CD4-positive, alpha-beta T cell treated with Interleukin-4 for 1 hour (primary cell): ENCODE results near the gene TMEM254.
A peak's percentile ranks its signal among the peaks of the same experiment; 100 is the strongest.
"Not testable (repeated sequence)": the region's sequence is repeated elsewhere in the genome, so short reads cannot be mapped to it uniquely, and the experiment has no call there.

ENCODE experiments used
- DNase-seq, 2 donors: peaks; one replicate each; pipeline ENCODE4 v3.0.0-alpha.2; 2020 to 2022

The TMEM254 gene, protein sequence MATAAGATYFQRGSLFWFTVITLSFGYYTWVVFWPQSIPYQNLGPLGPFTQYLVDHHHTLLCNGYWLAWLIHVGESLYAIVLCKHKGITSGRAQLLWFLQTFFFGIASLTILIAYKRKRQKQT

DNA sequence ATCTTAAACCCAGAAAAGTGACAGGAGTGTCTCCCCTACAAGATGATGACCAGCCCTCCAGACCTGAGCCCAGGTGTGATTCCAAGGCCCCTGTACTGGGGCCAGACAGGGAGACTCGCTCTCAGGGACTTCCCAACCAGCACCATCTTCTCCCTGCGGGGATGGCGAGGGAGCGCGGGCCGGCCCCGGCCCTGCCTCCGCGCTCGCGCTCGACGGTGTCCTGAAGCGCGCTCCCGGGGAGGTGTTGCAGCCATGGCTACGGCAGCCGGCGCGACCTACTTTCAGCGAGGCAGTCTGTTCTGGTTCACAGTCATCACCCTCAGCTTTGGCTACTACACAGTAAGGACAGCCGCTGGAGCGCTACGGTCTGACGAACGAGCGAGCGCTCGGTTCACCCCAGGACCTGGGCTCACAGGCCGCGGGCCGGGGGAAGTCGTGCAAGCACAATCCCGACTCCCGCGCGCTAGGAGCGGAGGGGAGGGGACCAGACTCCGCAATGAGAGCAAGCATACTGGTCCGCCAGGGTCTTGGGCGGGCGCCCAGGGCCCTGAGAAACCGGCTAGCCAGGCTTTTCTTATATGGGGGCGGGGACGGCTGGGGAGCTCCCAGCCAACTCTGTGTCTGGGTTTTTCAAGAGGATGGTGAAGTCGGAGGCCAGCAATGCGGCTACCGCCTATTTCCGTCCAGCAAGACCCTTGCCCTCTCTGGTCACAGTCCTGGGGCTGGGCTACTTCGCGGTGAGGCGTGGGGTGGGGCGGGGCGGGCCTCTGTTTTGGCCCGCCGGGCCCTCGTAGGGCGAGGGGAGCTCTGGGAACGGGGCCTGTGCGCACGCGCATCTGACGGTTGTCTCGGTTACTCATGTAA, at the start of gene TMEM254:
TMEM254 (plus strand) TSS at position 218 of the 864 bp plus-strand sequence; CDS start at position 253, 35 bp downstream.
- DNase-seq = peak; percentile 89 to 90

DNA sequence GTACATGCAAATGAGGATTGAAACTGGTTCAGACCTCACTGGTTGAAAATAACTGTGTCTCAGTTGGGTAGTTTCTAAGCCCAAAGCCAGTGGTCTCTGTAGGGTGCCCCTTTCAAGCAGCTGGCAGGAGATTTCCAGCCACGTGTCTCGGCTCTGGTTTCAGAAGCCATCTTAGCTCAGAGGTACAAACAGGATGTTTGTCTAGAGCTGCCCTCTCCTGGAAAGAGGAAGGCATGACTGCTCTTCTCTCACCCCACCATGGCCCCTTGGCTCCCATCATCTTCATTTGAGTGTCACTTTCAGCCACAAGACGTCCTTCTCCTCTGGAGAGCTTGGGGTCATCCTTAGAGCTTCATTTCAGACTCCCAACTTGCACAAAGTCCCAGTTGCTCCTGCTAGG, 49.3 kb upstream of the TMEM254 start:
- DNase-seq = not testable (repeated sequence)

DNA sequence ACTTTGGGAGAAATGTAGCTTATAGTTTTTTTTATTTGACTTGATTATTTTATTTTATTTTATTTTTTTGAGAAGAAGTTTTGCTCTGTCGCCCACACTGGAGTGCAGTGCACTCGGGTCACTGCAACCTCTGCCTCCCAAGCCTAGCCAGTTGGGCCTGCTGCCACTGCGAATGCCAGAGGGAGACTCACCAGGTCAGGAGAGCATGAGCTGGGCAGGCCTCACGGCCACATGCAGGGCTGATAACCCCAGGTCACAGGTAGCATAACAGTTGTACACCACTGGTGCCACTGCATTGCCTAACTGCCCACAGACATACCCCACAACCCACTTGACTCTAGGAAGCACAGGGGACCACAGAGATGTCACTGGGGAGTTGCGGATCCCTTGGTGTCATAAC, 48.6 kb upstream of the TMEM254 start:
- not testable (repeated sequence) for DNase-seq

DNA sequence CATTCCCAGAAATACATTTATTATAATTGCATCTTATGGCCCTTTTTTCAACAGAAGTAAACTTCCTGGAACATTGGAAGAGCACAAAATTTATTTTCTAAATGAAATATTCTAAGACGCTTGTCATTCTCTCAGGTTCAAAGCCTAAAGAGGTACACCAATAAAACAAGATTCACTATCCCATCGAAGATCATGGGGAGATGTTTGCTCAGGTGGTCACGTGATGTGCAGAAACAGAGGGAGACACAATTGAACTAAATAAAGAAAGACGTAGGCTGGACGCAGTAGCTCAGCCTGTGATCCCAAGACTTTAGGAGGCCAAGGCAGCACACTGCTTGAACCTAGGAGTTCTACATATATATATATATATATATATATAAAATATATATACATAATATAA, 46.0 kb upstream of the TMEM254 start:
- DNase-seq = no peak

DNA sequence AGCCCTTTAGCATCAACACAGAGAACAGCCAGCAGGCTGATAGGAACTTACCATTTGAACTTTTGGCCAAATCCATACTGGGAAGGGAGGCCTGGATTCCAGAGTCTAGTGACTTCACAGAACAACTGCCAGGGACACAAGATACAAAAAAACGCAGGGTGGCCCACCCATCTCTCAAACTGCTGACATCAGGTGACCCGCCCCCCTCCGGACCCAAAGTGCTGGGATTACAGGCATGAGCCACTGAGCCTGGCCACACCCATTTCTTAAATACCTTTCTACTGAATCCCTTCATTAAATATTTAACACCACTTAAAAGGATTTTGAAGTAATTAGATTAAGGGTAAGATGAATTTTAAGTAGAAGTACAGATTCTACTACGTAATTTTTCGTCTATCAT, 43.7 kb upstream of the TMEM254 start:
- DNase-seq = not testable (repeated sequence)

DNA sequence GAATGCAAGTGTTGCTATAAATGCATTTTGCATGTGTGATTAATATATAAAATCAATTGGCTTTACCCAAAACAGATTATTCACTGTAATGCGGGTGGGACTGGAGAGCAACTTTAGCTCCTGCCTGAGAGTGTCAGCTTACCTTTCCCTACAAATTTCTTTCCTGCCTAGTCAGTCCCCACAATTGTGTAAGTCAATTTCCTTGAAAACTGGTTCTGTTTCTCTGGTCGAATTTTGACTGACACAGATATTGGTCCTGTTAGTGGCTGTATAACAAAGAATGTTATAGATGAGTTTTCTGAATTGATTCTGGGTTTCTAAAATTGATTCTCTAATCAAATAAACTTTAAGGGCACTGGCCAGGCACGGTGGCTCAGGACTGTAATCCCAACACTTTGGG, 43.0 kb upstream of the TMEM254 start:
- not testable (repeated sequence) for DNase-seq

DNA sequence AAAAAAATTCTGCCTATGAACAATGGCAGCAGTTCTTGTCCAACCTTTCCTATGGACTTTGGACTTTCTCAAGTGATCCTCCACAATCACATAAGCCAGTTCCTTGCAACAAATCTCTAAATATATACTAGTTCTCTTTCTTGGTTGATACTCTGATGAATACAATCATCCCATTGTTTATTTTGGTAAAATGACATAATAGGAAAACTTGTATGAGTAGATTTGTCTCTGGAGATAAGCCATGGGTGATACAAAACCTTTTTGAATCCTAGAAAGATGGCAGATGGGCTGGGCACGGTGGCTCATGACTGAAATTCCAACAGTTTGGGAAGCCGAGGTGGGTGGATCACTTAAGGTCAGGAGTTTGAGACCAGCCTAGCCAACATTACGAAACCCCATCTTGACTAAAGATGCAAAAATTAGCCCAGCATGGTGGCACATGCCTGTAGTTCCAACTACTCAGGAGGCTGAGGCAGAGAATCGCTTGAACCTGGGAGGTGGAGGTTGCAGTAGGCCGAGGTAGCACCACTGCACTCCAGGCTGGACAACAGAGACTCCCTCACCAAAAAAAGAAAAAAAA, 41.5 kb upstream of the TMEM254 start:
- DNase-seq = not testable (repeated sequence)

DNA sequence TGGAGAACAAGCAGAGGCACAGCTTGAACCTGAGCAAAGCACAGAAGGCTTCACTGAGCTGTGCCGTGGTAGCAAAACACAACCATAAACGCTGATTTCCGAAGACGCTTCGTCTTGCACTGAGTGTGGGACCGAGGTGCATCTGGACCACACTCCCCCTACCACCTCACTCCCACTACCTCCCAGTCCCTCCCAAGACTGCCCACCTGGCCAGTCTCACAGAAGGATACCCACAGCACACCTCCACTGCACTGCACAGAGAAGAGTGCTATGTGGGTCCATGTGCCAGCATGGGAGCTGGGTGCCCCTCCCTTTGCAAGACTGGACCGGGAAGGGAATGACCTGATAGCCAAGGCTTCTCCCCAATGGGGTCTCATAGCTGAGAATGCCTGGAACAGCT, 40.2 kb upstream of the TMEM254 start:
- not testable (repeated sequence) for DNase-seq

DNA sequence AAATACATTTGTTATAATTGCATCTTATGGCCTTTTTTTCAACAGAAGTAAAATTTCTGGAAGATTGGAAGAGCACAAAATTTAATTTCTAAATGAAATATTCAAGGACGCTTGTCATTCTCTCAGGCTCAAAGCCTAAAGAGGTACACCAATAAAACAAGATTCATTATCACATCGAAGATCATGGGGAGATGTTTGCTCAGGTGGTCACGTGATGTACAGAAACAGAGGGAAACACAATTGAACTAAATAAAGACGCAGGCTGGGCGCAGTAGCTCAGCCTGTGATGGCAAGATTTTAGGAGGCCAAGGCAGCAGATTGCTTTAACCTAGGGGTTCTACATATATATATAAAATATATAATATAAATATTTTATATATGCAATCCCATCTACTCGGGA, 37.3 kb upstream of the TMEM254 start:
- DNase-seq = no peak

DNA sequence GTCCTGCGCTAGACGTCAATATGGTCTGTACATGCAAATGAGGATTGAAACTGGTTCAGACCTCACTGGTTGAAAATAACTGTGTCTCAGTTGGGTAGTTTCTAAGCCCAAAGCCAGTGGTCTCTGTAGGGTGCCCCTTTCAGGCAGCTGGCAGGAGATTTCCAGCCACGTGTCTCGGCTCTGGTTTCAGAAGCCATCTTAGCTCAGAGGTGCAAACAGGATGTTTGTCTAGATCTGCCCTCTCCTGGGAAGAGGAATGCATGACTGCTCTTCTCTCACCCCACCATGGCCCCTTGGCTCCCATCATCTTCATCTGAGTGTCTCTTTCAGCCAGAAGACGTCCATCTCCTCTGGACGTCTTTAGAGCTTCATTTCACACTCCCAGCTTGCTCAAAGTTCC, 33.5 kb upstream of the TMEM254 start:
- DNase-seq = not testable (repeated sequence)

DNA sequence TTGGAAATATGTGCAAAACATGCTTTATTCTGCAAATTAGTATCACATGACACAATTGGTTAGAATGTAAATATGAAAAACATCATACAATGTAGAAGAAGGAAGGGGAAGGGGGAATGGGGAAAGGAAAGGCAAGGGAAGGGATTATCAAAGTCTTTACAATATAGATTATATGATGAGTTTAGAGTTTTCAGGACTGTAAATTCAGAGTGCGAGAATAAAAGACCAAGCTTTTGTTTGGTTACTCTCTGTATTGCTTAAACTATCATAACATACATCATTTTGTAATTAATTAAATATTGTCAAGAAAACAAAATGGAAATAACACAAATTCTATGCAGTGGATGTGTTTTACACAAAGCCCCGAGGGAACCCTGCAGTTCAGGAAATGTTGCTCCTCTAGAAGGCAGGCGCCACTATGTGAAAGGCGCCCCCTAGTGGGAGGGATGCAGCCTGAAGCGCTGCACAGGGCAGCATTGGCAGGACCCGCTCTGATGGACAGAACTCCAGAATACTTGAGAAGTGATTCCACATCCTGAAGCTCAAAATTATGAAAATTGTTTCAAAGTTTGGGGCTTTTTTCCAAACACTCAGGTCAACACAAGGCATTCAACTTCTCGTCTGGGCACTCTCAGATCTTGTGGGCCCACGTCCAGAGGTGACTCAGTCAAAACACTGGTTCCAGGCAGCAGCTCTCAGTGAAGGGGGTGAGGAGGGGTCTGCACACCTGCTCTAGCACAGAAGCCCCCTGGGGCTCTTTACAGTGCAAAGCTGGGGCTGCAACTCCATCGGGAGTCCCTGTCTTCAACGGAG, 31.6 kb upstream of the TMEM254 start:
- peak; percentile 60 to 67 for DNase-seq

DNA sequence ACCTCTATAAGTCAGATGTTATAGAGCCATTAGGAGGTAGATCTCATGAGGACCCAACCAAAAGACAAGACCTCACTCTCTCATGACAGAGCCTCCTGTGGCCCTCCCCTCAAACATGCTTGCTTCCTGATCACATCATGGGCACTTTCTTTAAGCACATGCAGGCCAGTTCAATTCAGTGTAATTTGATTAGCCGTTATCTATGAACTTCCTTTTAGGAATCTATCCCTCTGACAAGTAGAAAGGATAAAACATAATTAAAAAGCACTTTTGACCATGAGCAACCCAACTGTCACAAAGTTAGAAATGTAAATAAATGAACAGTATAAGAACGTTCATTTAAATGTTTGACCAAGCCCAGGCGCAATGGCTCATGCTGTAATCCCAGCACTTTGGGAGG, 27.7 kb upstream of the TMEM254 start:
- no peak for DNase-seq

DNA sequence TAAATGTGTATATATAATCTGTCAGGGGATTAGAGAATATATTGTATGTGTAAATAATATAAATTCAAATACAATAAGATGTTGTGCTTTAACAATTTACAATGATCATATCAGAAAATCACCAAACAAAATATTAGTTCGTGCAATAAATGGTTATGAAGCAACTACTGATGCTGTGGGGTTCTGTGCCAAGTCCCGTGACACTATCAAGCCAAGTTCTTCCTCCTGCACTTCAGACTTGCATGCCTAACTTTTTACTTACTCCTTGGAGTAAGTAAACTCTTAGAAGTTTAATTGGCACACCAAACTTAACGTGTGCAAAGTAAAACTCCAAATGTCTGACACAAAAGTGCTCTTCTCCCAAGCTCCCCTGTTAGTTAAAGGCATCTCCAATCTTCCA, 26.5 kb upstream of the TMEM254 start:
- no peak for DNase-seq

DNA sequence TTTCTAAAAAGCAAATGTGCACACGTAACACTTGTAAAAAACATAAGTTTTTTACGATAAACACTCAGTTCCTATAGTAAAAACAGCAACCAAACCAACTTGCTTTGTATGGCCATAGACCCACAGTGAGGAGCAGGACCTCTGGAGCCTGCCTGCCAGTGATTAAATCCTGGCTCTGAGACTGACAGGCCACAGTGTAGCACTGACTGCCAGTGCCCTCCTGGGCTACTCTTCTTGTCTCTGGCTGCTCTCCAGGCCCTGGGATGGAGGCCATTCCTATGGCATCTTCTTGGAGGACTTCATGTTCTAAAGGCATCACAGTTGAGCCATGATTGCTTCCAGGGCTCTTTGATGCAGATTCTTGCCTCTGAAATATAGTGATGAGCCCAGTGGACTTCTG, 22.7 kb upstream of the TMEM254 start:
- no peak for DNase-seq

DNA sequence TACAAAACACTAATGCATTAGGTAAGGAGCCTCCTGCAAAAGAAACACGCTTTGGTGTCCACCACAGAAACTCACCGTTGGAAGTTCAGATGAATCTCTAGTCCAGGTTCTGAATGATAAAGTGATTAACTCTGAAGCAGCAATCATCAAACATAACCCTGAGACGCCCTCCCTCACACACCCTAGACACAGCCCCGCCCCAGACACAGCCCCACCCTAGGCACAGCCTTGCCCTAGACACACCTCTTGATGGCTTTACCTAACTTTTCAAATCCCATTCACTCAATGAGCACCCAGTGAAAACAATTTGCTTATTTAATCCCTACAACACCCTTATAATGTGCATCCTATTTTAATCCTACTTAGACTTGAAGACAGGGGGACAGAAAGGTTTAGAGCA, 21.3 kb upstream of the TMEM254 start:
- DNase-seq = no peak

DNA sequence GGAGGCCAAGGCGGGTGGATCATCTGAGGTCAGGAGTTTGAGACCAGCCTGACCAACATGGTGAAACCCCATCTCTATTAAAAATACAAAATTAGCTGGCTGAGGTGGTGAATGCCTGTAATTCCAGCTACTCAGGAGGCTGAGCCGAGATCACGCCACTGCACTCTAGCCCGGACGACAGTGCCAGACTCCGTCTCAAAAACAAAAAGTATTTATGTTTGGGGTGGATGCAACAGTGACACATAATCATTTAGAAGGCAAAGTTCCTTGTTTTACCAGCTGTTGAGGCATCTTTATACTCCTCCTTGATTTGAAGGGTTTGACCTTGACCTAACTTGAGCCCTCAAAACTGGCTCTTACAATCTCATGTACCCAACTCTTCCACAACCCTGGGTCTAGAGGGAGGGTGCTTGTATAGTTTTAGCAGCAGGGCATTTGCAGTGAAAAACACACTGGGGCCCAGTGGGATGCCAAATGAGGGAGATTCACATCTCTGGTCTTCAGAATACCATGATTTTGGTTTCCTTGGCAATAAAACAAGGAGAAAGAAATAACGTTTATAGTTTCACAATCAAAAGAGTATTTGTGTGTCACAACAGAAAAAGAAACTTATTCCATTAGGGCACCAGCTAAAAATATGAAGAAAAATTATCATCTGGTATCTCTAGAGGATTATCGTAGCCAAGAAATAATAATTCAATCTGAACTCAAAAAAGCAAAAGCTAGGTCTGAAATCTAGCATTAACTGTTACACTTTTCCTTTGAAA, 14.2 kb upstream of the TMEM254 start:
- DNase-seq = no peak

DNA sequence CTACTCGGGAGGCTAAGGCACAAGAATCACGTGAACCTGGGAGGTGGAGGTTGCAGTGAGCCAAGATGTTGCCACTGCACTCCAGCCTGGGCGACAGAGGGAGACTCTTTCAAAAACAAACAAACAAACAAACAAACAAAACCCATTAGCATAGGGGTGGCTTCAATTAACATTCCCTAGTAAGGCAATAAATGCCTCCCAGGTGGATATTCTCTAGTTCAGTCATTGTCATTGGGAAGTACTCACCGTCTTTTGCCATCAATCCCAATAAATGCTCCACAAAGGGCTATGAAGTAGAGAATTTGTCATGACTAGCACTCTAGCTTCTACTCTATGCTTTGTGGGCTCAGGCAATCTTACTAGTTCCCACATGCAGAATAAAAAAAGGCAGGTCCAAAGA, 11.7 kb upstream of the TMEM254 start:
- DNase-seq = no peak

DNA sequence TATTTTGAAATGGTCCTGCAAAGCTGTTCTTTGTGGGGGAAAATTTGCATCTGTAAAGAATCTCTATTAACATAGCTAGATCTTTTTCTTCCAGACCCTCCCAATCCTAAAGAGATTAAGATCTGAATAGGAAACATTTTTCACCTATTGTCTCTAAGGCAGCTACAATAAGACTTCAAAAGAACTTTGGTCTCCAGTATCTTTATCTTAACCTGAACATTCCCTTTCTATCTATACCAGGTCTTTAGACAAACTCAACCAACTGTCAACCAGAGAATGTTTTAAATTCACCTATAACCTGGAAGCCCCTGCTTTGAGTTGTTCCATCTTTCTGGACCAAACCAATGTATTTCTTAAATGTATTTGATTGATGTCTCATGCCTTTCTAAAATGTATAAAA, 10.6 kb upstream of the TMEM254 start:
- DNase-seq = not testable (repeated sequence)

DNA sequence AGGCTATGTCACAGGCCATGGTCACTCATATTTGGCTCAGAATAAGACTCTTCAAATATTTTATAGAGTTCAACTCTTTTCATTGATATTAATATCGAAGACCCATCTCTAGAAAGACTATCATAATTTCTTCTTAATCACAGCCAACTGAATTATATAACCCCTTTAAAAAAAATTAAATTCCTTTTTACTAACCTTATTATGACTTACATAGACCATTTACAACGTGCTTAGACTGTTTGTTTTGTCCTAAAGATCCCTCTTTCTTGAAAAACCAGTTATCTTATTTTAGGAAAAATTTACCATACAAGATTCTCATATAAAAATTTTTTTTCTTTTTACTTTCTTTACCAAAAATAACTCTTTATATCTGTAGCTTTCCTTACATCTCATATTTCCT, 10.2 kb upstream of the TMEM254 start:
- no peak for DNase-seq

DNA sequence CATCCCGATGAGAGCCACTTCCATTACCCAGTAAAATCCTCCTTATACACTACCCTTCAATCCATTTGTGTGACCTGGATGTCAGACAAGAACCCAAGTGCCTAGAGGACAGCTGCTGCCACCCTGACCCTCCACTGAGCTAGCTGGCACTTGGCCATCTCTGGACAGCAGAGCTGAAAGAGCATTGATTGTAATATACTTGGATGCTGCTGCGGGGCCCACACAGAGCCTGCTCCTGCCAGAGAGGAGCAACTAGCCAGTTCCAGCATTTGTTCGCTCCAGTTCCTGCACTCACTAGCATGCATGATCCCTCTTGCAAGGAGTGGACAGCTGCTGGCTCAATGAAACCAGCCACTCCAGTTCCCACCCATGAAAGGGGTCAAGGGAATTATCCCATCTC, 8.4 kb upstream of the TMEM254 start:
- DNase-seq = no peak

DNA sequence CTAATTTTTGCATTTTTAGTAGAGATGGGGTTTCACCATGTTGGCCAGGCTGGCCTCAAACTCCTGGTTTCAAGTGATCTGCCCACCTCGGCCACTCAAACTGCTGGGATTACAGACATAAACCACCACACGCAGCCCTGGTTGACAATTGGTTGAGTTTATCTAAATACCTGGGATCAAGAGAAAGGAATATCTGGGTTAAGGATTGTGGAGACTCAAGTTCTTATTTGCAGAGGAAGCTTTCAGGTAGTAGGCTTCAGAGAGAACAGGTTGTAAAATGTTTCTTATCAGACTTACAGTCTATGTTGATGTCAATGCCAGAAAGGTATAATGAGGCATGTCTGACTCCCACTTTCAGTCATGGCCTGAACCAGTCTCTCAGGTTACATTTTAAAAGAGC, 5.9 kb upstream of the TMEM254 start:
- no peak for DNase-seq

DNA sequence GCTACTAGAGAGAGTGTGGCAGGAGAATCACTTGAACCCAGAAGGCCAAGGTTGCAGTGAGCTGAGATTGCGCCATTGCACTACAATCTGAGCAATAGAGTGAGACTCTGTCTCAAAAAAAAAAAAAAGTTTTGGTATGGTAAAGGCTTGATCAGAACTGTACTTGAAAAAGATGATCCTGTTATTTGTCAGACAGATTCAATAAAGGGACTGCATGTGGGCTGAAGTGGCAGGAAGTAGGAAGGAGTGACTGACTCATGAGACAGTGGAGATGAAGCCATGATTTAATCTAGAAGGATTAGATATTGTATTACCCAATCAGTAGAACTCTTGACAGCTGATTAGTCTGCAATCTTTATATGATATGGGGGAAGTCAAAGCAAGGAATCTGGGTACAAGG, 2.7 kb upstream of the TMEM254 start:
- DNase-seq = no peak
